ENCODE measurements around the gene PRR3.
"Not testable (repeated sequence)": the region's sequence is repeated elsewhere in the genome, so short reads cannot be mapped to it uniquely, and the experiment has no call there.

PRR3 gene, protein sequence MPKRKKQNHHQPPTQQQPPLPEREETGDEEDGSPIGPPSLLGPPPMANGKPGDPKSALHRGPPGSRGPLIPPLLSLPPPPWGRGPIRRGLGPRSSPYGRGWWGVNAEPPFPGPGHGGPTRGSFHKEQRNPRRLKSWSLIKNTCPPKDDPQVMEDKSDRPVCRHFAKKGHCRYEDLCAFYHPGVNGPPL

GRCh38 chr6:30556906-30557682, at the start of gene PRR3:
PRR3 (plus strand) TSS chr6:30557295; CDS start chr6:30557345, 50 bp downstream.
- Mint-ChIP-seq H3K4me1 (ENCODE audit: low read depth) (peaks cover 53% of the 10 kb centered on the region), H3K27me3 (no peaks in the 10 kb centered on the region), H3K9me3 (no peaks in the 10 kb centered on the region), H3K4me3 (peak within 1 kb of the TSS; percentile 98), H3K27ac (peak within 1 kb of the TSS; percentile 99), H3K36me3 (ENCODE audit: low read depth) (peaks cover 60% of the 10 kb centered on the region)

- Mint-ChIP-seq H3K27ac (peak overlapping the region; percentile 91), H3K4me1 (ENCODE audit: low read depth) (peaks cover 71% of the 10 kb centered on the region), H3K9me3 (no peaks in the 10 kb centered on the region), H3K4me3 (no peak overlapping the region), H3K27me3 (no peaks in the 10 kb centered on the region), H3K36me3 (ENCODE audit: low read depth) (peaks cover 4% of the 10 kb centered on the region)
Observed at GRCh38 chr6:30507849-30508827, 49.0 kb upstream of the PRR3 start.

GRCh38 chr6:30508890-30509736, 48.0 kb upstream of the PRR3 start:
- no peaks in the 10 kb centered on the region for H3K27me3 Mint-ChIP-seq
- H3K36me3 Mint-ChIP-seq (ENCODE audit: low read depth): peaks cover 4% of the 10 kb centered on the region
- H3K4me1 Mint-ChIP-seq (ENCODE audit: low read depth): peaks cover 73% of the 10 kb centered on the region
- peak overlapping the region; percentile 91 for H3K27ac Mint-ChIP-seq
- peak overlapping the region; percentile 67 for H3K4me3 Mint-ChIP-seq
- no peaks in the 10 kb centered on the region for H3K9me3 Mint-ChIP-seq

DNA sequence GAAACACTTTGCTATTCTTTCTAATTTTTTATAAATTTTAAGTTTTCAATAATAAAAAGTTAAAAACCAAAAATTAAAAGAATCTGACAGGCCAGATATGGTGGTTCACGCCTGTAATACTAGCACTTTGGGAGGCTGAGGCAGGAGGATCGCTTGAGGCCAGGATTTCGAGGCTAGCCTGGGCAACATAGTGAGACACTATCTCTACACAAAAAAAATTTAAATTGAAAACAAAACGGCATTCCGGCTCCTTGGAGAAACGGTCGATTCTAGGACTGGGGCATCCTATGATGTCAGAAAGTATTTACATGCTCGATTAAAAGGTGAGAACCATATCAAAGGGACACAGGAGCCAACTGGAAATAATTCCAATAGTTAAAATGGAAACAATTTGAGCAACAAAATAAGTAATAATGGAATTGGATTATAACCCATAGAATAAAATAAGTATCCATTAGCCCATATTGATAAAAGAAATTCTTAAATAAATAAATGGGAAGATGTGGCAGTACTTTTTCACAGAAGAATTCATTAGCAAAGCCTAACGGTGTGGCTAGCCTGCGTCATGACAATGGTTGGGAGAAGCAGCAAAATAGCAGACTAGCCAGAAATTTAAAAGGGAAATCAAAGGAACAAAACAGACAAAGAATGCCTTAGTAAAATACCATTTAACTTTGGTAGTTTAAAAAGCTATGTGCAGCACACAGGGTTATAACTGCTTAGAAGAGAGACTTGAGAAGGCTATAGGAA, 46.5 kb upstream of the PRR3 start:
- H3K27ac Mint-ChIP-seq: peak overlapping the region; percentile 86
- H3K27me3 Mint-ChIP-seq: no peaks in the 10 kb centered on the region
- H3K4me1 Mint-ChIP-seq (ENCODE audit: low read depth): peaks cover 86% of the 10 kb centered on the region
- H3K4me3 Mint-ChIP-seq: peak overlapping the region; percentile 50
- H3K9me3 Mint-ChIP-seq: no peaks in the 10 kb centered on the region
- peaks cover 4% of the 10 kb centered on the region for H3K36me3 Mint-ChIP-seq (ENCODE audit: low read depth)

DNA sequence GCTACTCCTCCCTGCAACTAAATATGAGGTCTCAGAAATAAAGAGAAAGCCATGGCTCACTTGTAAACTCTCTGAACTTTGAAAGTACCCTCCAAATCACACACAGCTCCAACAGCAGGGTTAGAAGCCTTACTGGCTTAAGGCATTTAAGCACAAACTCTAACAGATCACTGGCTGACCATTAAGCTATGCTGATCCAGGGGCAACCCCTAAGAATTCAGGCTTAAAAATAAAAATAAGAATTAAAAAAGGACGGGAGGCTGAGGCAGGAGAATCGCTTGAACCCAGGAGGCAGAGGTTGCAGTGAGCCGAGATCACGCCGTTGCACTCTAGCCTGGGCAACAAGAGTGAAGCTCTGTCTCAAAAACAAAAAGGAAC, 45.9 kb upstream of the PRR3 start:
- H3K9me3 Mint-ChIP-seq: no peaks in the 10 kb centered on the region
- peaks cover 4% of the 10 kb centered on the region for H3K36me3 Mint-ChIP-seq (ENCODE audit: low read depth)
- H3K27ac Mint-ChIP-seq: peak overlapping the region; percentile 86
- no peaks in the 10 kb centered on the region for H3K27me3 Mint-ChIP-seq
- peaks cover 85% of the 10 kb centered on the region for H3K4me1 Mint-ChIP-seq (ENCODE audit: low read depth)
- H3K4me3 Mint-ChIP-seq: peak overlapping the region; percentile 50

- Mint-ChIP-seq H3K4me1 (ENCODE audit: low read depth) (peaks cover 79% of the 10 kb centered on the region), H3K27ac (no peak overlapping the region), H3K4me3 (no peak overlapping the region), H3K36me3 (ENCODE audit: low read depth) (peaks cover 7% of the 10 kb centered on the region), H3K9me3 (no peaks in the 10 kb centered on the region), H3K27me3 (no peaks in the 10 kb centered on the region)
Observed at GRCh38 chr6:30513451-30513850, 43.6 kb upstream of the PRR3 start.

GRCh38 chr6:30515106-30515505, 42.0 kb upstream of the PRR3 start:
- Mint-ChIP-seq H3K27ac (peak overlapping the region; percentile 94), H3K9me3 (no peaks in the 10 kb centered on the region), H3K27me3 (no peaks in the 10 kb centered on the region), H3K36me3 (ENCODE audit: low read depth) (peaks cover 19% of the 10 kb centered on the region), H3K4me1 (ENCODE audit: low read depth) (peaks cover 77% of the 10 kb centered on the region), H3K4me3 (peak overlapping the region; percentile 86)

GRCh38 chr6:30515944-30516753, 40.9 kb upstream of the PRR3 start:
- Mint-ChIP-seq H3K36me3 (ENCODE audit: low read depth) (peaks cover 25% of the 10 kb centered on the region), H3K4me1 (ENCODE audit: low read depth) (peaks cover 71% of the 10 kb centered on the region), H3K27ac (peak overlapping the region; percentile 94), H3K9me3 (no peaks in the 10 kb centered on the region), H3K27me3 (no peaks in the 10 kb centered on the region), H3K4me3 (peak overlapping the region; percentile 86)

DNA sequence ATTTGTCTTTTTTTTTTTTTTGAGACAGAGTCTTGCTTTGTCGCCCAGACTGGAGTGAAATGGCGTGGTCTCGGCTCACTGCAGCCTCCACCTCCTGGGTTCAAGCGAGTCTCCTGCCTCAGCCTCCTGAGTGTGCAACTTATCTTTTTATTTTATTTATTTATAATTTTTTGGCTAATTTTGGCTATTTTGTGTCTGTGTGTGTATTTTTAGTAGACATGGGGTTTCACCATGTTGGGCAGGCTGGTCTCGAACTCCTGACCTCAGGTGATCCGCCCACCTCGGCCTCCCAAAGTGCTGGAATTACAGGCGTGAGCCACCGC, 40.4 kb upstream of the PRR3 start:
- H3K27ac Mint-ChIP-seq: peak overlapping the region; percentile 94
- H3K9me3 Mint-ChIP-seq, H3K27me3 Mint-ChIP-seq: not testable (repeated sequence)
- H3K4me1 Mint-ChIP-seq (ENCODE audit: low read depth): peaks cover 71% of the 10 kb centered on the region
- peaks cover 25% of the 10 kb centered on the region for H3K36me3 Mint-ChIP-seq (ENCODE audit: low read depth)
- H3K4me3 Mint-ChIP-seq: peak overlapping the region; percentile 86

- Mint-ChIP-seq H3K27ac (peak overlapping the region; percentile 75), H3K9me3 (peaks cover 10% of the 10 kb centered on the region), H3K36me3 (ENCODE audit: low read depth) (peaks cover 34% of the 10 kb centered on the region), H3K4me3 (peak overlapping the region; percentile 32), H3K4me1 (ENCODE audit: low read depth) (peaks cover 71% of the 10 kb centered on the region)
- H3K27me3 Mint-ChIP-seq: not testable (repeated sequence)
Observed at GRCh38 chr6:30517767-30518504, 39.2 kb upstream of the PRR3 start.

DNA sequence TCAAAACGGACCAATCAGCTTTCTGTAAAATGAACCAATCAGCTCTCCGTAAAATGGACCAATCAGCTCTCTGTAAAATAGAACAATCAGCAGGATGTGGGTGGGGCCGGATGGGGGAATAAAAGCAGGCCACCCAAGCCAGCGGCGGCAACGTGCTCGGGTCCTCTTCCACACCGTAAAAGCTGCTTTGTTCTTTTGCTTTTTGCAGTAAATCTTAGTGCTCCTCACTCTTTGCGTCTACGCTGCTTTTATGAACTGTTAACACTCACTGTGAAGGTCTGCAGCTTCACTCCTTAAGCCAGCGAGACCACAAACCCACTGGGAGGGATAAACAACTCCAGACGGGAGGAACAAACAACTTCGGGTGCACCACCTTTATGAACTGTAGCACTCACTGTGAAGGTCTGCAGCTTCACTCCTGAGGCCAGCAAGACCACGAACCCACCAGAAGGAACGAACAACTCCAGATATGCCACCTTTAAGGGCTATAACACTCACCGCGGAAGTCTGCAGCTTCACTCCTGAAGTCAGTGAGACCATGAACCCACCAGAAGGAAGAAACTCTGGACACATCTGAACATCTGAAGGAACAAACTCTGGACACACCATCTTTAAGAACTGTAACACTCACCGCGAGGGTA, 38.5 kb upstream of the PRR3 start:
- Mint-ChIP-seq H3K4me3 (peak overlapping the region; percentile 32), H3K27ac (peak overlapping the region; percentile 75), H3K36me3 (ENCODE audit: low read depth) (peaks cover 41% of the 10 kb centered on the region), H3K4me1 (ENCODE audit: low read depth) (peaks cover 75% of the 10 kb centered on the region), H3K9me3 (peaks cover 15% of the 10 kb centered on the region)
- not testable (repeated sequence) for H3K27me3 Mint-ChIP-seq

DNA sequence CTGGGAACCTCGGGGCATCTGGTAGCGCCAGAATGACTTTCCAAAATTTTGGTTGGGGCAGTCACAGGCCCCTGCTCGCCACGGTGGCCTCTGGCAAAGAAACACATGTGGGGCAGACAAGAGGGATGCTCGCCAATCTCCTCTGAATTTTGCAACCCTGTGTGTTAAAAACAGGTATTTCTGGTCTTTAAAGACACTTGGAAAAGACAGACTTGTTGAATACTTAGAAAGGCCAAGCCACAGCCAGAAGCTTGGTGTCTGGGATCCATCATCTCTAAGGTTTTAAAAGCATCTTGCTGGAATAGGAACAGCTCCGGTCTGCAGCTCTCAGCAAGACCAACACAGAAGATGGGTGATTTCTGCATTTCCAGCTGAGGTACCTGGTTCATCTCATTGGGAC, 36.6 kb upstream of the PRR3 start:
- H3K9me3 Mint-ChIP-seq: peaks cover 31% of the 10 kb centered on the region
- no peaks in the 10 kb centered on the region for H3K27me3 Mint-ChIP-seq
- H3K36me3 Mint-ChIP-seq (ENCODE audit: low read depth): peaks cover 55% of the 10 kb centered on the region
- H3K4me1 Mint-ChIP-seq (ENCODE audit: low read depth): peaks cover 74% of the 10 kb centered on the region
- H3K27ac Mint-ChIP-seq: no peak overlapping the region
- no peak overlapping the region for H3K4me3 Mint-ChIP-seq

Data from stimulated activated naive CD8-positive, alpha-beta T cell treated with anti-CD3 and anti-CD28 coated beads, Interleukin-15, Interleukin-2, amounts not matched to agents 100 ng/mL and 50 ng/mL, for 24 hours (primary cell).